Measurements from ENCODE around the gene ADAMTSL2.
A peak's percentile ranks its signal among the peaks of the same experiment; 100 is the strongest.

Gene ADAMTSL2

DNA sequence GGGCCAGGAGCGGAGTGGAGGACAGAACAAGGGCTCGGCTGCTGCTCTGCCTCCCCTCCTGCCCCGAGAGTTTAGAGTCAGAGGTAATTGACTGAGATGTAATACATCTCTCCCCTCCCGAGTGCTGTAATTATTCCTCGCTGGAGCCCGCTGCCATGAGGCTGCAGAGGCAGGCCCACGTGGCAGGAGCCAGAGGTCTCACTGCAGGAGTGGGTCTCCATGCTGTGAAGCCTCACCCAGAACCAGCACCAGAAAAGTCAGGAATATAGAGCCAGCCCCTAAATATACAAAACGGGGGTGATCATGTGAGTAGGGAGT is 72.2 kb downstream of the ADAMTSL2 start:
- DNase-seq (ENCODE audit: low spot score) = peak; percentile 14

DNA sequence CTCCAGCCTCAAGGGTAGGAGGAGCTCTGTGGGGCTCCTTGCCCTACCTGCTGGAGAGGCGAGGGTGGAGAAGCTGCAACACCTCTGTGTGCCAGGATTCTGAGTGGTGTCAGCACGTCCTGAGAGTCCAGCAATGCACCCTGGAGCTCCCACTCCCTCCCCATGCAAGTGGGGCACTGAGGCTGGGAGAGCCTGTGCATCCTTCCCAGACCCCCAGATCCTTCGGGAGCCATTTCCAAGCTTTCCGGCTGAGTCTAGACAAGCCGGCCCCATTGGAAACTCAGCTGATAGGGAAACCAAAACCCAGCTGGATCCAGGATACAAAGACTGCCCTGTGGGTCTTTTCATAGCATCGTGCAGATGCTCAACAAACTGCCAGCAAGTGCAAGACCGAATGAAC is 72.9 kb downstream of the ADAMTSL2 start:
- no peak for DNase-seq (ENCODE audit: low spot score)

DNA sequence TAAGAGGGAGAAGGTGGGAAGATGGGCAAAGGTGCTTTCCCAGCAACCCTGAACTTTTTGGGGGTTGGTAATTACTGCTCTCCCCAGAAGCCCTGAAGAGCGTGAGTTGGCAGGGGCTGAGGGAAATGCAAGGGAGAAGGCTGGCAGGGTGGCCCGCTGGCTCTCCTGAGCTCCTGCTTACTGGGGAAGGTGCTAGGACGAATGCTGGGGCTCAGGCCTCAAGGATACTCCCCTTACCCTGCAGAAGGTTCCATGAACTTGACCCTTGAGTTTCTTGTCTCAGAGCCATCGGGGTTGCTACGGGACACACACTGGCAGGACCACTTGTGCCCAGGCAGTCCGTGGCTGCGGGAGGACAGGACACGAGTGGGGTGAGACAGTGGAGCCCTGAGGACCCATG is 73.5 kb downstream of the ADAMTSL2 start:
- DNase-seq (ENCODE audit: low spot score) = no peak

DNA sequence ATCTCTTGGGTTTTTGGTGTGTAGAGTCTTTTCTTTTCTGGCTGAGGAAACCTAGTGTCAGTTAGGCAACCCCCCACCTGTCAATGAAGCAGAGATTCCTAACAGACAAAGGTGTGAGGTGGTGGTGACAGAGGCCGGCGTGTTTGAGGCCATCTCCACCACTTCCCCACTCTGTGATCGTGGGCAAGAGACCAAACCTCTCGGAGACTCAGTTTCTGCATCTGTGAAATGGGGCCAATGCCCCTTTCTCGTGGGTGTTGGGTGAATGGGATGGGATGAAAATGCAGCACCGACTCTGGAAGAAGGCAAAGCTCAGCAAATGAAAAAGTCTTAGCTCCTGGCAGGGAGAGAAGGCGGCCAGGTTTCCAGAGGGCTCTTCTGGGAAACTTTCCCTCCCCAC is 73.9 kb downstream of the ADAMTSL2 start:
- no peak for DNase-seq (ENCODE audit: low spot score)

DNA sequence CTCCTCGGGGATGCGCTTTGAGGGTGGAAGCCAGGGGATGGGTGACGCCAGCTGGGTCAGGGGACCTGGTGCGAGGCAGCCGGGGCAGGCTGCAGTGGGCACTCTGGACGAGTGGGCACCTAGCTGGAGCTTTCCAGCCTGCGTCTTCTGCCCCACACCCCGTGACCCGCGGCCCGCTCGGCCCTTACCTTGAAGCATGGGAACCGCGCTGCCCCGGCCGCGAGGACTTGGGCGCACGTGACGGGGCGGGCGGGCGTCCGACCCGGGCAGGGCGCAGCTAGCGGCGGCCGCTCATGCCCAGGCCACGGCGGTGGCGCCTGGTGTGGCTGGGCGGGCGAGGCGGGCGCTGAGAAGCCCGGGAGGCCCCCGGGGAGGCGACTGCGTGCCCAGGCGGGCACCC is 74.4 kb downstream of the ADAMTSL2 start:
- DNase-seq (ENCODE audit: low spot score) = no peak

DNA sequence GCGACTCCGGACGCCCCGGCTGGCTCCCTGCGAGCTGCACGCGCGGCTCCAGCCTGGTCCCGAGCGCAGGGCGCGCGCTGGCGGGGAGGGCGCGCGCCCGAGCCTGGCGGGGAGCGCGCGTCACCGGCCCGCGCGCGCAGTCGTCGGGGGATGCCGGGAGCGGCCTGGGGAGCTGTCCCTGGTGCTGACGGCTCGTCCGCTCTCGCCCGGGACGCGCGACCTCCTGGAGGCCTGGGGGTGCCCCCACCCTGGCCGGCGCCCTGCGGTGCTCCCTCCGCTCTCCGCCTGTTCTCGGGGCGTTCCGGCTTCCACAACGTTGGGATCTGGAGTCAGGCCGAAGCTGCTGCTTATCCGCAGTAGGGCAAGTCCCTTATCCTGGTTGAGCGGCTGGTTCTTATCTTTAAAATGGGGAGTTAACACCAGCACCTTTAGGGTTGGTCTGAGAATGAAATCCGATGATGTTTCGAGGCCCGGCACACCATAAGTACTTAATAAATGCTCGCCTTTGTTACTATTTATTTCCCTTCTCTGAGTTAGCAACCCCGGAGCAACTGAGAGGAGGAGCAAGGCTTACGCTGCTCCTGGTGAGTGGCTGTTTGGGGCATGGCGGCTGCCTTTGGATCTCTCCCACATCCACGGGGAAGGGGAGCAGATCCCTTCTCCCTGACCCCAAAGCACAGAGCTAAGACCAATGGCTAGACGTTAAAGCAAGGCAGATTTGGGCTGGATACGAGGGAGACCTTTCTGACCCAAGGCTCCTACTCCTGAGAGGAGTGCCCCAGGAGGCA is 75.0 kb downstream of the ADAMTSL2 start, which contains the start of gene FAM163B:
TSS of gene FAM163B (minus strand) at position 79 of the 788 bp plus-strand sequence. CDS start 29,166 bp downstream, outside the sequence.
- DNase-seq (ENCODE audit: low spot score) = peak; percentile 17

DNA sequence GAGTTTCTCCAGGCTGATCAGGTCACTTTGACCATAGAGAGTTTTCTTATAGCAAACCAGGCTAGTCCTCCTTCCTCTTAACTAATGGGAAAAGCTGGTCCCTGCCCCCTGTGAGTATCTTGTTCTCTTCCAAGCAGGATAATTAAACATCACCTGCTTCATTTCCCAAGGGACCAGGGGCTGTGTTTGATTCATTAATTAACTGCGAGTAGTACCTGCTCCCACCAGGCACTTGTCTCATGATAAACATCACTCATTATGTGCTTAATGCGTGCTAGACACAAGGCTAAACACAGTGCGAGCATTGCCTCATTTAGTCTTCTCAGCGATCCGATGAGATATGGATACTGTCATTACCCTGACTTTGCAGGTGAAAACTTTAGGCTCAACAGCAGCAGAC is 76.3 kb downstream of the ADAMTSL2 start:
- DNase-seq (ENCODE audit: low spot score) = no peak

DNA sequence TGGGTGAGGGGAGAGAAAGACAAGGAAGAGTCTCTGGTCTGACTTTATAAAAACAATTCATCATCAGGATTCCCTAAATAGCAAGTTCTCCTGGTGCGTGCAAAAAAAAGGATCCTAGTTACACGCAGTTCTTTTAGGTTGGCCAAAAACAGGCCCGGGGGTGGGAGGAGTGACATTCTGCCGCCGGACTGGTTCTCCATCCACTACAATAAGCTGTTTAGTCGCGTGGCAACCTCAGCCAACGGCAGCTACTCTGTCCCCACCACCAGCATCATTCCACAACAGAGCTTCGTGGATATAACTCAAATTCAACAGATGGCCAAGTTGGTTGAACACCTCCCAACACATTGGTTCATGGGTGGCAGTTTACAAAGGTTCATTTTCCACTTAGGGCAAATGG is 77.5 kb downstream of the ADAMTSL2 start:
- DNase-seq (ENCODE audit: low spot score) = no peak

DNA sequence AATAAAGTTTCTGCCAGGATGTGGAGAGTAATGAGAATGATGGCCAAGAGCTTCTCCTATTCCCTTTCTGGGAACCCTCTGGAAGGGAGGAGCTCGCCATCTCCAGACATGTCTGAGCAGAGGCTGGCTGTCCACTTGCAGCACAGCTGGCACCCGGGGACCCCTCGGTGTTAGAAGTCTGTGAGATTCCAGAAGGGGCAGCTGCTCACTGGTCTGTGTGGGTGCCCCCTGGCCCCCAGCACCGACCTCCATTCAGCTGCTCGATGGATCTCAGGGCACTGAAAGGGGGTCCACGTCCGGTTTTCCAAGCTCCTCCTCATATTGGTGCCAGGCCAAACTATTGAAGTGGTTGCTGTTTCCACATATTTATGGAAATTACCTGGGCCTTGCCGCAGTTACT is 78.3 kb downstream of the ADAMTSL2 start:
- no peak for DNase-seq (ENCODE audit: low spot score)

DNA sequence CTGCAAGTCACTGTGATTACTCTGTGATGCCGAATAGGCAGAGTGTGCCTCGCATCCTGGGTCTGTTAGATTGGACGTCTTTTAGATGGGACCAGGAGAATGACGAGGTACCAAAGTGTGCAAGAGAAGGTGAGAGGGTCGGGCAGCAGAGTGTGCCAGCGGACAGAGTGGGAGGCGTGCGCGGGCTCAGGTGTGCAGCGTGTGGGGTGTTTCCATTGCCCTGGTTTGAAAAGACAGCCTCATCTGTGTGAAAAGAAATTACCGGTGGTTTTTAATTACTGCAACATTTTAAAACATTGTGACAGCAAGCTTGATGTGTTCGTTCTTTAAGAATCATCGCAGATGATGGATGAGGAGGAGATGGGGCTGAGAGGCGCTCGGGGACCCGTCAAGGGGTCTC is 78.9 kb downstream of the ADAMTSL2 start:
- DNase-seq (ENCODE audit: low spot score) = no peak

DNA sequence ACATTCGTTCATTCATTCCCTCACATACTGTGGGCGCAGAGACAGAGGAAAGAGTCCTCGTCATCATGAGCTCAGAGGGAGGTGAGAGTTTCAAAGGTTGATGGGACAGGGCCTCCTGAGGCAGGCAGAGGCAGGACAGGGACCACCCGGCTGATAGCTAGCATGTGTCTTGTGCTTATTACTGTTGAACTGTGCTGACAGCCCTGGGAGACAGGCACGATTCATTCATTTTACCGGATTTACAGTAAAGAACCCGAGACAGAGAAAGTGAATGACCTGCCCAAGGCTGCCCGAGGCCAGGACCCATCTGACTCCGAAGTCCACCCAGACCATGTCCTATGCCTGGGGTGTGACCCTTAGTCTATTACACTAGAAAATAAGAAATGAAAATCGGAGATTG is 79.6 kb downstream of the ADAMTSL2 start:
- DNase-seq (ENCODE audit: low spot score) = no peak

DNA sequence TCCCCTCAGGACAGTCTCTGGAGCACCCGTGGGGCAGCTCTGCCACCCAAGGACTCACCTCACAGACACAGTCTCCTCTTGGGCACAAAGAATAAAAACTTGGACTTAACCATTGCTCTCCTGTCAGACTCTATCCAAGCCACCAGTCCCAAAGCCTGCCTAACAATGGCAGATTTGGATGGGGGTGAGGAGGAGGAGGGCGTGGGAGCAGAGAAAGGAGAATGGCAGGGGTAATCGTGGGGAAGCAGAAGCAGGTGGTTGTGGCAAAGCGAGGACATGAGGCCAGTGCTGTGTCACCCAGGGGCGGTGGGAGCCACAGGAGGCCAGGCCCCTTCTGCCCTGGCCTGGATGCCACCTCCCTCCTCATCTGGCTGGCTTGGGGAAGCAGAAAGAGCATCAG is 80.2 kb downstream of the ADAMTSL2 start:
- no peak for DNase-seq (ENCODE audit: low spot score)

DNA sequence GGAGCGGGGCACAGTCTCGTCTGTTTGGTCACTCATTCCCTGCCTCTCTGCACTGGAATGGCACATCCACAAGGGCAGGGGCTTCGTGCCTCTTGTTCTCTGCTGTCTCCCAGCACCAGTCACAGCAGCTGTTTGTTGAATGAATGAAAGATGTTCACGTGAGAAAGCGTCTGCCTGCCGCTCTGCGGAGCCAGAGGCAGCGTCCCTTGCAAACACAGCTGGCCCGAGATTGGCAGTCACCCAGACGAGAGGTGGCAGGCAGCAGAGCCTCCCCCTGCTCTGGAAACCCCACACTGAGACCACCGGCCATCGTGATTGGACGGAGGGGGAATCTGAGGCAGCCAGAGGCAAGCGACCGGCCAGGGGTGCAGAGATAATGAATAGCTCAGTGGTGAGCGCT is 80.7 kb downstream of the ADAMTSL2 start:
- DNase-seq (ENCODE audit: low spot score) = no peak

DNA sequence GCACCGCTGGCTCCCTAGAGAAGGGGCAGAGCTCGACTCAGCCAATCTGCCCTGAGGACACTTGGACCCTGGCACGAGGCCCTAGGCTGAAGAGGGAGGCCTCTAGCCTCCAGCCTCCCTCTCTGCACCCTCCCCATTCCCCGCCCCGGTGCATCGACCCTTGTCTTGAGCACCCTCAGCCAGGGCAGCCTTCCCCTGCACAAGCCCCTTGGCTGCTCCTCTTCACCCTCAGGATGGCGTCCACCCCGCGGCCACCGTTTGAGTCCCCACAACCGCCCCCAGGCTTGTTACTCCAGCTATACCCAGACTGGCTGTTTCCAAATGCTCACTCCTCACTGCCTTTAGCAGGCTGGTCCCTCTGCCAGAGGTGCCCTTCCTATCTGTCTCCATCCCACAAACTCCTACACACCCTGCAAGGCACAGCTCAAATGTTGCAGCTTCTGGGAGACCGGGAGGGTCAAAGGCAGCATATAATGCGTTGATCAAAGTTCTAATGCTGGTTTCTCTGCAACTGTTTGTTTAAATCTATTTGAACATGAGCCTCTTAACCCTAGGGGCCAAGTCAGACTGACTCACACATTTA is 81.2 kb downstream of the ADAMTSL2 start:
- DNase-seq (ENCODE audit: low spot score) = no peak

DNA sequence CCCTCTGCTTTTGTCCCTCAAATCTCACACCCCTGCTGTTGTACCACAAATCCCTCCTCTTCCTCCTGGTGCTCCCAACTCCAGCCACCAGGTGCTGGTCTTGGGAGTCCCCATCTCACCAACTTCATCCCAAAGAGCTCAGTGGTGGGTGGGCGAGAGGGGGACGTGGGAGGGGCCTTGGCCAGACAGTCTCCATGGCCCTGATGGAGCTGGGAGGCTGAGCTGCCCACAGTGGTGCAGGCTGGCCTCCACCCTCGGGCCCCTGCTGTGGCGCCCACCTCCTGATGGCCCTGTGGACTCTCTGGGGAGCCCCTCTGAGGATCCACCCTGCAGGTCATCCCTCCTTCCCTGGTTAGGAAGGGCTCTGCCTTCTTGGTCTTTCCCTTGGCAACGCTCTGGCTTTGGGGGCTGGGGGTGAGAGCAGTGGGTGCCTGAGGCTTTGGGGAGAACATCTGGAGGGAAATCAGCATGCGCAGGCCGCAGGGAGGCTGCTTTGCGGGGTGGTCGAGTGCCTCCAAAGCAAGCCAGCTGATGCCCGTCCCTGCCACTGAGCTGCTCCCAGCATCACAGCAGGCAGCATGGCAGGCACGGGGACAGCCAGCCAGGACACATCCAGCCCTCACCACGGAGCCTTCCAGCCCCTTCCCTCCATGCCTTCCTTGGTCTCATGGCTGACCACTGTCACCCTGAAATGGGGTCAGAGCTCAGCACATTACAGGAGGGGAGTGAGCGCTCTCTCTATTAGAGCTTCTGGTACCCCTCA is 82.3 kb downstream of the ADAMTSL2 start:
- no peak for DNase-seq (ENCODE audit: low spot score)

DNA sequence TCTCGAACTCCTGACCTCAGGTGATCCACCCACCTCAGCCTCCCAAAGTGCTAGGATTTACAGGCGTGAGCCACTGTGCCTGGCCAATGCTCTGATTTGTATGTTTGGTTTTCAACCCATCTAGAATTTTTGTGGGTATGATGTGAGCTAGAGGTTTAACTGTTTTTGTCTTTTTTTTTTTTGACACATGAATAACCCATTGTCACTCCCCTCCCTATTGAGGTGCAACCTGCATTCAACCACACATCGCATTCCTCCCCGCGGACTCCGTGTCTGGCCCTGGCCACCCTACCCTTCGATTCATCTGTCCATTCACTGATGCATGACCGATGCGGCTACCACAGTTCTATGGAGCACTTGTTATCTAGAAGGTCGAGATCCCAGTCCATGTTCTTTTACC is 84.2 kb downstream of the ADAMTSL2 start:
- no peak for DNase-seq (ENCODE audit: low spot score)

DNA sequence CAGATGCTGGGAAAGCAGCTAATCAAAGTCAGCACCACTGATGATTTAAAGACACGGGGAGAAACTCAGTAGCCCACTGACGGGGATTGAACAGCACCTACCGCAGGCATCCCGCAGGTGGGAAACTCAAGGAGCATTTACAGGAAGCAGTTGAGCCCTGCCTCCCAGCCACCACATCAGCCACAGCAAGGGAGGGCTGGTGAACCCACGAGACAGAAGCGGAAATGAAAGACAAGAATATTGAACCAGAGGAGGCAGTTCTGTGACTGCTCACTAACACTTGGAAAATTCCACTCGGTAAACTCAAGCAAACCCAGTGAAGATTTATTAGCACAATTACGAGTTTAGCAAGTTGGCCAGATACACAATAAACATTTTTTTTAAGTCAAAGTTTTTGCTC is 85.3 kb downstream of the ADAMTSL2 start:
- DNase-seq (ENCODE audit: low spot score) = no peak

DNA sequence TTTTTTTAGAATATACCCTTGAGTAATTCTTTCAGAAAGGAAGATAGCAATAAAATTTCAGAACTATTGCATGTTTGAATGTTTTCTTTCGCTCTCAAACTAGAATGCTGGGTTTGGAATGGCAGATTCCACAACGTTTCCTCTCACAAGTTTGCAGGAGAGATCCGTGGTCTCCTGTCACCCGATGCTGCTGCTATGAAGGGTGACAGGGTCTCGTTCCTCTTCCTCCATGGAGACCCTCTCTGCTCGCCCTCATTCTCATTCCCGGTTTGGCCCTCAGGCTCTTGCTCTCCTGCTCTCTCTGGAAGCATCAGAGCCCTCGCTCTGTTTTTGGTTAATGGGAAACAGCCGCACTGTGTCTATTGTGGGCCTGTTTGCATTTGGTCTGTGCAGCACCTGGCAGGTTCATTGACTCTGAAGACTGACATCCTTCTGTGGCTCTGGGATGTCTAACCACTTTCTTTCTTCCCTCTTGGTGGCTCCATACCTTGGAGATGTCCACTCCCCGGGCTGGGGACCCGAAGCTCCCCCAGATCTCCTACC is 87.3 kb downstream of the ADAMTSL2 start:
- DNase-seq (ENCODE audit: low spot score) = no peak

DNA sequence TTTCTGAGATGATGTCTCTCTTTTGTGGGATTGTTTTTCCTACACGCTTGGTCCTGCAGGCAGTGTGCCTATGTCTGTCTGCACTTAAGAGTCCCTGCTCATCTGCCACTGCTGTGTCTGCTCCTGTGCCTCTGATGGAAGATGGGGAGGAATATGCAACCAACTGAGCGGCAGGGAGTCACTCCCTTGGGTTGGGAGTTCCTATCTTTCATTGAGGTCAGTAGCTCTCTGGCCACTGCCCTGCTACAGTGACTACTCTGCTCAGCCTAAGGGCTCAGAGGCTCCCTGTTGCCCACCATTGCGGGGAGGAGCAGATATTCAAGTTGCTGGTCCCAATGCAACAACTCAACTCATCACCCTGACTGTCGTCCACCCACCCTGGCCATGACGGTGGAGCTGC is 88.1 kb downstream of the ADAMTSL2 start:
- DNase-seq (ENCODE audit: low spot score) = no peak

All from cerebellar cortex (tissue), 1 donor.